Measurements from ENCODE around the gene LSAMP.

The LSAMP gene

DNA sequence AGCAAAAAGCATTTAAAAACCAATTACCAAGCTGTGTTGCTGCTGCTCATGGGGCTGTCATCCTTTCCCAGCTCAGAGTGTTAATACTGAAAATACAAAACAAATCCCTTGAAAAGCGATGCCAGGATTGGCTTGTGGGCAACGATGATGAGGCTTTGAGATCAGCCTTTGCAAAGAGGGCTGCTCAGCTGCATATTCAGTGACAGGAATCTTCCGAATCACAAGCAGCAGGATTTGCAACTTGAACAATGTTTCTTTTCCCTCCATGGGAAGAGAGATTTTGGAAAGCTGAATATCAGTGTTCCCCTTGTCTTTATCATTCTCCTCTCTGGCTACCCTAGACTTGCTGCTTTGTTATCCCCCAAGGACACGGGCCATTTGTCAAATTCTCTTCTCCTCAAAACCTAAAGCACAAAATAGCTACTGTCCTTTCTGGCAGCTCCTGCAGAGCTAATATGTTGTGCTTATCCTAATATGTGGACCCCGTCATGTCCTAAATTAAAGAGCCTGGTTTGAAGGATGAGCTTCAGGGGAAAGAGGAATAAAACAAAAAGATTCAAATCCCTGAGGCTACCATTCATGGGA, 446.2 kb downstream of the LSAMP start:
- no peak for DNase-seq

DNA sequence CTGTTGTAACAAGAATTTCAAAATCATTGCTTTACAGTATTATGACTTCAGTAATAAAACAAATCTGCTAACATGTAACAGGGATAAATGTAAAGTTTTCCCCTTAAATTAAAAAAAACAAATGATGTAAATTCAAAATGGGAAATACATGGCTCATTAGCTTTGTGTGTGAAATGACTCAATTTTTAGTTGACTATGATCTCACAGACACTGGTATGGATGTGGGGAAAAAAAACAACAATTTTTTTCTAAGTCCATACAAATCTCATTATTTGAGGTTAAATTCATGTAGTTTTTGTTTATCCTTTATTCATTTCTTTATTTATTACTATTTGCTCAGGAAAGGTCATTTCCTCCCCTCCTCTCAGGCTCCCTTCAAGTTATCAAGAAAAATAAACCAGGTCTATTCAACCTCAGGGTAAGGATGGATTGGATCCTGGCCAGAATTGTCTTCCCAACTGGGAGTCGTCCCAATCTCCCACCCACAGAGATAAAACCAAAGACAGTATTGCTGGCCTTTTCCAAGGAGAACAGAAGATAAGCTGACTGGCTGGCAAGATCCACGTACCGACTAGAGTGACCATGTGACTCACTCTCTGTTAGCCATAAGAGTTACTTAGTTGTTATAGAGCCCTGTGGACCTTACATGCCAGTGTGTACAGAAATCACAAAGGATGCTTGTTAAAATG, 448.7 kb downstream of the LSAMP start:
- no peak for DNase-seq

GRCh38 chr3:115990669-115991068, 454.6 kb downstream of the LSAMP start:
- no peak for DNase-seq

DNA sequence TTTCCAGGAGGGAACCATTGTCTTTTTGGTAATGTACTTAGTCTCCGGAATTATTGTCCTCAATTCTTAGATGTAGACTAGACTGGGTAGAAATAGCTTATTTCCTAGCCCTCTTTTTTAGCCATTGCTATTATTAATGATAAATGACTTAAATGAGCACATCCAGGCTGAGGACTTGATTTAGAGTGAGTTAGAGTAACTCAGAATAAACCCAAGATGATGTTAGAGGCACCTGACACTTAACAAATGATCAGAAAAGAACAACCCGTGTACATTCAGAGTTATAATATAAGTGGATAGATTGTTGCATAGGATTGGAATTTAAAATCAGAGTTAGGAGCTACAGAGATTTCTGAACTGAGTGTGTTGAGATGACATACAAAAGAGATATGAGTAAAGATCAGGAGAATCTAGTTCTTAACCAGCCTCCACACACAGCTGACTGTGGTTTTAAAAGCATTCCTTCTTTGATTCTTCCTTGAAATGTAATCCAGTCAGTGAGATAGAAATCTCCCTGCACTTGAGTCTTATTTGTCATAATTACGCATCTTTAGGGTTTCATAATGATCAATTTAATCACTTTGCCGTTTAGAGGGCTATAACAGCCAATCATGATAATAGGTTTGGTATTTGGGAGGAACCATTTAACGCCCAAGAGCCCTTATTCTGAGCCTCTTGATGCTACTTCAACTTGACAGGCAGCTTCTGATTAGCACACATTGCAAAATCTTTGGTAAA, 455.4 kb downstream of the LSAMP start:
- DNase-seq: no peak

DNA sequence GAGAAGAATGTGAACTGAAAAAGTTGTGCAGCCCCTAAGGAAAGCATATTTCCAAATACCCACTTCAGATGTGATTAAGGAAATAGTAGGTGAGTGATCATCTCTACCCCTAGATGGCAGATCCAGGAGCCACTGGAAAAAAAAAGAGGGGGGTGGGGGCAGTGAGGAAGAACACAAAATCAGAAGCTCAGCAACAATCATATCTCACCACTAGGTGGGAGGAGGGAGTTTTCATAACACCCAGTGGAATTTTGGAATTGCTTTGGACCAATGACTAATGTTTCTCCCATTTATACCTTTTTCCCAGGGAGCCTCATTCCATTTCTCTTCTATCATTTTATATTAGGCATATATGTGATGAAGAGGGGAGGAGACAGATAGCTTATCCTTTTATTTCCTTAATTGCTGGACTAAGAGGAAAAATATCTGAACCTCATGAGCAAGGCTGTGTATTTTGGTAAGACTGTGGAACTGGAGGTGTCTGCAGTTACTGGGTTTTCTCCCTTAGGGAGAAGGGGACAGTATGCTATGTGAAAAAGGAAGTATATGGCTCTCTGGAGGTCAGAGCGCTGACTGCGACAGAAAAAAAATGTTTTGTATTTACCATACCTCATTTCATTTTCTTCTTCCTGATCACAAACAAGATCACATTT, 458.6 kb downstream of the LSAMP start:
- DNase-seq: no peak

DNA sequence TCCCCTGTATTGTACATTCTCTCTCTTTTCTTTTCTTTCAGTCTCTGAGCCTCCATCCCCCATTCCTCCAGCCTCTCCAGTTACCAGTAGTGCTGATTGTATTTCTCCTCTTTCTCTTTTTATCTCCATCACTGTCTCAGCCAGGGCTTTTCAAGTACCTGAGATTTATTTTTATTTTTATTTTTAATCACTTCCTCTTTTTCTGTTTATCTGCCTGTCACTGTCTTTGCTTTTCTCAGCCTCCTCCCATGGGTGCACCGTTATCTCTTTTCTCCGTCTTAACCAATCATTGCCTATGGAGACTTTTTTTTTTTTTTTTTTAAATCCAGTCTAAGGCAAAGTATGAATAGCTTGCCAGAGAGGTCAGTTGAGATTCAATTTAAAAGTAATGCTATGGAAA, 462.7 kb downstream of the LSAMP start:
- no peak for DNase-seq

DNA sequence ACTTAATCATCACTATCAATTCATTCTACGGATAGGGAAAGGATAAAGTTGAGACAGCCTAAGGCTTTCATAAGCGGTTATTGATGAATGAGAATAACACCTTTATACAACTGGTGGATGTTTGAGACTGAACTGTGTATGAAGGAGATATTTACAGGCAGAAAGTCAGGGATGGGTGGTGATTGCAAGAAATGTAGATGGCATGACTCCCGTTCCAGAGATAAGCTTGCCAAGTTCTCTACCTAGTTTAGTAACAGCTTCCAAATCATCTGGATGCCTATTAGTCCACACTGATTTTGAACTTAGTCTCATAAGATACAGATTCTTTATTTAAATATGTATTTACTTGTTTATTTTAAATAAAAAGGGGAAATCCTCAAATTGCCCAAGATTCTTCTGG, 463.2 kb downstream of the LSAMP start:
- DNase-seq: no peak

GRCh38 chr3:115980709-115981108, 464.6 kb downstream of the LSAMP start:
- no peak for DNase-seq

GRCh38 chr3:115977866-115978265, 467.4 kb downstream of the LSAMP start:
- no peak for DNase-seq

DNA sequence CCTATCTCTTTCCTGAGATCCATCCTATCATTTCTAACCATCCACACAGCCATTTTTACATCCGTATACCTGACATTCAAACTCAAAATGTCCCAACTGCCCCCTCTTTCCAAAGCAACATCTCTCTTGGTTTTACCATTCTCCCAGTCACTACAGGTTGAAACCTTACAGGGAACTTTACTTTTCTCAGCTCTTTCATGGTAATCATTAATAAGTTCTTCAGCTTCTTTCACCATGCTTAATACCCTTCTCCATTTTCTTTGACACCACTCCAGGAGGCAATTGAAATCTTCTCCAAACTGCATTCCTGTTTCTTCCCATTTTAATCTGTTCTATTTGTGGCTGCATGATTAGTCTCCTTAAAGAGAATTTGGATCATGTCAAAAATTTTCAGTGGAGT, 469.5 kb downstream of the LSAMP start:
- DNase-seq: no peak

GRCh38 chr3:115975353-115975752, 469.9 kb downstream of the LSAMP start:
- DNase-seq: peak; percentile 24

DNA sequence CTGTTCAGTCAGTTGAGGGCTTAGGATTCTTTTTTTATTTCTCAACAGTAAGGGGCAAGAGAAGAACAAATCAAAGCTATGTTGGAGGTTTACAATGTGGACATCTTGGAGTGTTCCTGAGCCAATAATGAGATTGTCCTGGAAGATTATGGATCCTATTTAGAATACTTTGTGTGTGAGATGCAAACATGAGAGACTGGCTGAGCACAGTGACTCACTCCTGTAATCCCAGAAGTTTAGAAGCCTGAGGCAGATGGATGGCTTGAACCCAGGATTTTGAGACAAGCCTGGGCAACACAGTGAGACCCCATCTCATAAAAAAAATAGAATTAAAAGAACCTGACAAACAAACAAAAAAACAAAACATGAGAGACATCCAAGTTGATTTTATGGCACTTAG, 470.3 kb downstream of the LSAMP start:
- DNase-seq: no peak

GRCh38 chr3:115968871-115969270, 476.4 kb downstream of the LSAMP start:
- no peak for DNase-seq

- DNase-seq: no peak
Measured at GRCh38 chr3:115961380-115961779, 483.9 kb downstream of the LSAMP start.

DNA sequence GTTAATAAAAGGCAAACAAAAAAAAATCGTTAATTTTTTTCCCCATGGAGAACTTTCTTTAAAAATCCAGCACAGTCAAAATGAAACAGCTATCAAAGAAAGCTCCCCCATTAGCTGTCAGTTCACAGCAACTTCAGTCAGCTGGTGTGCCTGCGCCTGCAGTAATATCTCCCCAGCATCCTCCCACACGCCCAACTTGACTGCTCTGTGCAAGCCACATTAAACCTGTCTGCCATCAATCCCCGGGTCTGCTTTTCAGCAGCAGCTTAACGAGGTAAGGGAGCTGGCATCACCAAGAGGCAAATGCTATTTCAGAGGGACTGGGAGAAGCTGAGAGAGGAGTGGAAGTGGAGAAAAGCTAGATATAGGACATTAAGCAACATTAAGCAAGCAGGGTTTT, 484.5 kb downstream of the LSAMP start:
- no peak for DNase-seq

DNA sequence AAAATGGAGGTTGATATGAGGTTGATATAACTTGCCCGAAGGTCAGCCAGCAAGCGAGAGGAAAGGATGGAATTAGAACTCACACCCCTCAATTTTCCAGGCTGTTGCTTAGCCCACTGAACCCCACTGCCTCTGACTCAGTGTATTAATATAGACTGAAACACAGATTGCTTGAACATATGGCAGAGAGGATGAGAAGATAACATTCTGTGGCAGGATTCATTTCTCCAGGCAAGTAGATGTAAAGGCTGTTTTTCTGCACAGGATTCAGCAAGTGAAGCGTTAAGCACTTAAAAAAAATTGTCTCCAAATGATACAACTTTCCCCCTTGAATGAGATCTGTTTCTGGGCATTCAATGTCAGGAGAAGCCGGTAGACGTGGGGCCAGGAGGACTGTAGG, 486.8 kb downstream of the LSAMP start:
- no peak for DNase-seq

GRCh38 chr3:115947325-115947724, 498.0 kb downstream of the LSAMP start:
- DNase-seq: no peak

GRCh38 chr3:115943579-115943978, 501.7 kb downstream of the LSAMP start:
- DNase-seq: no peak

DNA sequence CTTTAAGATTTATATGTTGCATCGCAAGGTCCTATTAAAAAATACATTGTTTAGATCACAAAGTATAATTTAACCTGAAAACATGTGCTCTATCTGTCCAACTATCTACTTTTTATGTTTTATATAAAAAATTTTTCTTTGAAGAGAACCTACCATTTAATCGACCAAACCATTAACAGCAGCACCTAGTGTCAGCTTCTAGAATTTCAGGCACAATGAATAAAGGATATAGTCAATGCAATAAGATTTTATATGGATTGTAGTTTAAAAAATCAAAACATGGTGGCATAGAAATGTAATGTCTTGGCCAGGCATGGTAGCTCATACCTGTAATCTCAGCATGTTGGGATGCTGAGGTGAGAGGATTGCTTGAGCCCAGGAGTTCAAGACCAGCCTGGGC, 508.2 kb downstream of the LSAMP start:
- no peak for DNase-seq

DNA sequence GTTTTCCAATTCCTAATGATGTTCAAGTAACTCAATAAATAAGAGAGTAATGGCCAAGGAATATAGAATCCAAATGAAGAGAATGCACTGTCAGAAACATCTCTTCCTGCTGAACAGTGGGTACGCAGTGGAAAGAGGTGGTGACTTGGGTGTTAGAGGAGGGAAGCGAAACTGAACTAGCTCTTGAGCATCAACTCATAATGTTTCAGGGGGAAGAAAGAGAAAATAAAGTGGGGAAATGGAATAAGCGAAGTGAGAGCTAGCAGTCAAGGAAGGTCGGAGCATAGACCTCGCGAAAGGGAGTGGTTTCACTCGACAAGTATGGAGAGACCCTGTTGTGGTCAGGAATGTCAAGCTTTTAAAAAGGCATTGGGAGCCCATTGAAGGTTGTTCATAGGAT, 512.5 kb downstream of the LSAMP start:
- no peak for DNase-seq

DNA sequence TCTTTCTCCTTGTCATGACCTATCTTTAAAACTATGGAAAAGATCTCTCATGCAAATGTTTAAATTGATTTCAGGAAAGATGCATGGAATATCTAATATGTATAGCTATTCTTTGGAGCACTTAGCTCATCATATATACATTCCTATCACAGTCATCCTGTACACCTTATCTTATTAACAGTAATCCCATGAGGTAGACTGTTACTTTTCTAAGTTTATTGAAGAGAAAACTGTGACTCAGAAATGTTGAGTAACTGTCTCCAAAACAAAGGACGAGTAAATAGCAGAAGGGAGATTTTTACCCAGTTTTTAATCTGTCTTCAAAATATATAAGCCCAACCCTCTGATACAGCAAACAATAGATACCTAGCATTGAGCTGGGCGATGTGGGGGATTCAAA, 513.7 kb downstream of the LSAMP start:
- DNase-seq: no peak

- DNase-seq: no peak
Measured at GRCh38 chr3:115930922-115931321, 514.4 kb downstream of the LSAMP start.

GRCh38 chr3:115930168-115930567, 515.1 kb downstream of the LSAMP start:
- no peak for DNase-seq

DNA sequence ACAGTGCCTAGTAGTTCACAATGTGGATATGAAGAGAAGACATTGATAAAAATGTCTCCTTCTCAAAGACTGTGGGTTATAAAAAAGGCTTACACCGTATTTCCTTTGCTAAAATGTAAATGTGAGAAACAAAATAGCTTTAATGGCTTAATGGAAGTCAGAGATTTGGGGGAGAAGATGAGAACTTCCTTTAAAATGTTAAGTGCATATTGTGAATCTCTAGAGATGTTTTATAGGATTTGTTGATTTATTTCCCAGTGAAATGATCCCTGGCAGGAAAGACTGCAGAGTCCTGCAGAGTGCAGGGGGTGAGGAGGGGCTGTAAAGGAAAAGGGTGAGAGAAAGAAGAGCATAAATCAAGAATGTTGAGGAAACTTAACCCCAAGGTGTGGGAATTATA, 516.9 kb downstream of the LSAMP start:
- DNase-seq: no peak

All from NCI-H510A (cell line).